ENCODE measurements around the gene WIF1. TPM values are rescaled to one million over a fixed set of nuclear protein-coding genes. Genes with fewer than 3 reads are reported as not detected.

Gene WIF1
- polyA plus RNA-seq, 3 donors: not detected

- H3K27ac Mint-ChIP-seq: no peak overlapping the region
- no peak overlapping the region for H2AFZ ChIP-seq (ENCODE audit: insufficient read depth, low read depth, low read length, poor library complexity, severe bottlenecking)
- WGBS (ENCODE audit: insufficient coverage): no CpG with 5 or more reads among the region's 8 CpGs
These were observed 2.4 kb upstream of the WIF1 start for GRCh38 chr12:65123435-65124063.

GRCh38 chr12:65122703-65123102, 1.6 kb upstream of the WIF1 start:
- Mint-ChIP-seq H3K9me3 (peaks cover 0 to 12% (median 8%) of the 10 kb centered on the region in 7 donors), H3K27me3 (ENCODE audit: low read depth in 3 of 3) (peaks cover 40 to 41% (median 41%) of the 10 kb centered on the region in 3 donors), H3K4me1 (peaks cover 14% of the 10 kb centered on the region), H3K4me3 (peak overlapping the region in 1 of 2 donors; percentile 65), H3K36me3 (peaks cover 0 to 3% of the 10 kb centered on the region in 2 donors), H3K27ac (no peak overlapping the region)
- no peak for DNase-seq
- H3K9me3 ChIP-seq (replicated peaks in 1 of 2; ENCODE audit: control insufficient read depth in 1 of 2, insufficient read depth in 1 of 2, low read length in 2 of 2): peaks cover 0 to 14% of the 10 kb centered on the region in 2 donors
- TF ChIP-seq, protein P1, sequence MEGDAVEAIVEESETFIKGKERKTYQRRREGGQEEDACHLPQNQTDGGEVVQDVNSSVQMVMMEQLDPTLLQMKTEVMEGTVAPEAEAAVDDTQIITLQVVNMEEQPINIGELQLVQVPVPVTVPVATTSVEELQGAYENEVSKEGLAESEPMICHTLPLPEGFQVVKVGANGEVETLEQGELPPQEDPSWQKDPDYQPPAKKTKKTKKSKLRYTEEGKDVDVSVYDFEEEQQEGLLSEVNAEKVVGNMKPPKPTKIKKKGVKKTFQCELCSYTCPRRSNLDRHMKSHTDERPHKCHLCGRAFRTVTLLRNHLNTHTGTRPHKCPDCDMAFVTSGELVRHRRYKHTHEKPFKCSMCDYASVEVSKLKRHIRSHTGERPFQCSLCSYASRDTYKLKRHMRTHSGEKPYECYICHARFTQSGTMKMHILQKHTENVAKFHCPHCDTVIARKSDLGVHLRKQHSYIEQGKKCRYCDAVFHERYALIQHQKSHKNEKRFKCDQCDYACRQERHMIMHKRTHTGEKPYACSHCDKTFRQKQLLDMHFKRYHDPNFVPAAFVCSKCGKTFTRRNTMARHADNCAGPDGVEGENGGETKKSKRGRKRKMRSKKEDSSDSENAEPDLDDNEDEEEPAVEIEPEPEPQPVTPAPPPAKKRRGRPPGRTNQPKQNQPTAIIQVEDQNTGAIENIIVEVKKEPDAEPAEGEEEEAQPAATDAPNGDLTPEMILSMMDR (IDR thresholded peaks at IDR 0.05): no peak
- no peak overlapping the region for H3K4me3 ChIP-seq (replicated peaks in 1 of 3; ENCODE audit: low read depth in 2 of 3, low read length in 3 of 3)
- no peaks in the 10 kb centered on the region for H4K20me1 ChIP-seq (ENCODE audit: insufficient read depth, low read length)
- no peak overlapping the region for H3K27ac ChIP-seq (ENCODE audit: low read depth in 1 of 2, low read length in 2 of 2)
- H2AFZ ChIP-seq (ENCODE audit: insufficient read depth, low read depth, low read length, poor library complexity, severe bottlenecking): no peak overlapping the region
- peaks cover 9 to 14% of the 10 kb centered on the region in 2 donors for H3K4me1 ChIP-seq (ENCODE audit: control insufficient read depth in 1 of 2, insufficient read depth in 2 of 2, low read length in 2 of 2)
- H3K9ac ChIP-seq (ENCODE audit: insufficient read depth, low read length, poor library complexity, severe bottlenecking): no peak overlapping the region
- H3K36me3 ChIP-seq (replicated peaks in 1 of 2; ENCODE audit: control insufficient read depth in 1 of 2, insufficient read depth in 2 of 2, low read length in 2 of 2): no peaks in the 10 kb centered on the region
- intact Hi-C loops (cut with micrococcal nuclease): no loop called here
- WGBS (ENCODE audit: insufficient coverage): 91% methylated on average over 5 of the region's 5 CpGs
- no peaks in the 10 kb centered on the region for H3K79me2 ChIP-seq (ENCODE audit: insufficient read depth, low read length)
- no peak overlapping the region for H3K4me2 ChIP-seq (replicated peaks; ENCODE audit: extremely low read depth, low read length, poor library complexity, severe bottlenecking)
- H3K27me3 ChIP-seq (ENCODE audit: control insufficient read depth in 2 of 2, insufficient read depth in 2 of 2, low read length in 2 of 2): peaks cover 35 to 48% of the 10 kb centered on the region in 2 donors

More at GRCh38 chr12:65123435-65124063, 2.4 kb upstream of the WIF1 start:
- no peaks in the 10 kb centered on the region for H3K36me3 ChIP-seq (replicated peaks in 1 of 2; ENCODE audit: control insufficient read depth in 1 of 2, insufficient read depth in 2 of 2, low read length in 2 of 2)
- H3K27me3 ChIP-seq (ENCODE audit: control insufficient read depth in 2 of 2, insufficient read depth in 2 of 2, low read length in 2 of 2): peaks cover 30 to 43% of the 10 kb centered on the region in 2 donors
- intact Hi-C loops (cut with micrococcal nuclease): no loop called here
- no peaks in the 10 kb centered on the region for H3K79me2 ChIP-seq (ENCODE audit: insufficient read depth, low read length)
- H3K36me3 Mint-ChIP-seq: peaks cover 0 to 3% of the 10 kb centered on the region in 2 donors
- no peak overlapping the region for H3K4me2 ChIP-seq (replicated peaks; ENCODE audit: extremely low read depth, low read length, poor library complexity, severe bottlenecking)
- H3K27ac ChIP-seq (ENCODE audit: low read depth in 1 of 2, low read length in 2 of 2): no peak overlapping the region
- H3K4me3 ChIP-seq (replicated peaks in 1 of 3; ENCODE audit: low read depth in 2 of 3, low read length in 3 of 3): no peak overlapping the region
- peaks cover 14% of the 10 kb centered on the region for H3K4me1 Mint-ChIP-seq
- H3K9me3 ChIP-seq (replicated peaks in 1 of 2; ENCODE audit: control insufficient read depth in 1 of 2, insufficient read depth in 1 of 2, low read length in 2 of 2): peaks cover 0 to 14% of the 10 kb centered on the region in 2 donors
- H4K20me1 ChIP-seq (ENCODE audit: insufficient read depth, low read length): no peaks in the 10 kb centered on the region
- H3K27me3 Mint-ChIP-seq (ENCODE audit: low read depth in 3 of 3): peaks cover 36 to 39% (median 36%) of the 10 kb centered on the region in 3 donors
- H3K4me1 ChIP-seq (ENCODE audit: control insufficient read depth in 1 of 2, insufficient read depth in 2 of 2, low read length in 2 of 2): peaks cover 9 to 14% of the 10 kb centered on the region in 2 donors
- H3K4me3 Mint-ChIP-seq: peak overlapping the region in 1 of 2 donors; percentile 57
- no peak overlapping the region for H3K9ac ChIP-seq (ENCODE audit: insufficient read depth, low read length, poor library complexity, severe bottlenecking)
- DNase-seq: peak; percentile 35 to 59 (median 51)
- TF ChIP-seq, protein P1 (IDR thresholded peaks at IDR 0.05): peak; percentile 78
- H3K9me3 Mint-ChIP-seq: peaks cover 0 to 12% (median 8%) of the 10 kb centered on the region in 7 donors
